ENCODE measurements around the gene AK4.

The AK4 gene

DNA sequence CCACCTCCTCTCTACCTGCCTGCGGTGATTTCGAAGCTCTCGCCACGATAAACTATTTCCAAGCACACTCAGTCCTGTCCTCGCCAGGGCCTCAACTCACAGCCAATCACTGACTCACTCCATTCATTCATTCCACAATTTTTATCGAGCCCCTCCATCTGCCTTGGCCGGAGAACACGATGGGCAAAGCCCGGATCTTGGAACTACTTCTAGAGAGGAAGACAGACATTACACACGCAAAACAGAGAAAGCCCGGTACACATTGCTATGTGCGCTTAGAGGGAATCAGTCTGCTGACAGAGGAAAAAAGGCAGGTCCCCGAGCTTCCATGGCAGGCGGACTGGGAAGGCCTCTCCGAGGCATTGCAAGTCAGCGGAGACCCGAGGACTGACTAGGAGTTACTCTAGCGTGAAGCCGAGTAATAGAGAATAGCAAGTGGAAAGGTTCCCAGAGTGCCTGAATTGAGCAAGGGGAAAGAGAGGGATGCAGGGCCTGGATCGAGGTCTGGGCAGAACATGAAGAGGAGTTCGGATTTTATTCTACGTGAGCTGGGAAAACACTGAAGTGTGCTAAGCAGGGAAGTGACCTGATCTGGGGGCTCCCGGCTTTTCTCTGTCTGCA lies 107.1 kb downstream of the AK4 start:
- DNase-seq, result no peak

DNA sequence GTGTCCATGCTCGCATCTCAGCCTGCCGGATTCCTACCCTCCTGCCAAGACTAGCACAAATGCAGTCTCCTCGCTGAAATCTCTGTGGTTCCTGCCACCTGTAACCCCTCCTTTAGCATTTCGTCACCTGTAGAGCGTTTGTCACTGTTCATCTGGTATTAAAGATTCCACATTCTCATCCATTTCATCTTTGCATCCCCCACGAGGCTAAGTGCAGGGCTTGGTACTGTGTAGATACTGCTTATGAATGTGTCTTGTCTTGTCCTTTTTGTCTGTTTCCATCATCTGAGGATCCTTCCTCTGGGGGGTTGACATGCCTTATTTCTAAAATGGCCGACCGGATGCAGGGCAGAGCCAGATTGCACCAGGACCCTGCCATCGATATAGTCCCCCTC lies 107.7 kb downstream of the AK4 start:
- DNase-seq, result no peak

DNA sequence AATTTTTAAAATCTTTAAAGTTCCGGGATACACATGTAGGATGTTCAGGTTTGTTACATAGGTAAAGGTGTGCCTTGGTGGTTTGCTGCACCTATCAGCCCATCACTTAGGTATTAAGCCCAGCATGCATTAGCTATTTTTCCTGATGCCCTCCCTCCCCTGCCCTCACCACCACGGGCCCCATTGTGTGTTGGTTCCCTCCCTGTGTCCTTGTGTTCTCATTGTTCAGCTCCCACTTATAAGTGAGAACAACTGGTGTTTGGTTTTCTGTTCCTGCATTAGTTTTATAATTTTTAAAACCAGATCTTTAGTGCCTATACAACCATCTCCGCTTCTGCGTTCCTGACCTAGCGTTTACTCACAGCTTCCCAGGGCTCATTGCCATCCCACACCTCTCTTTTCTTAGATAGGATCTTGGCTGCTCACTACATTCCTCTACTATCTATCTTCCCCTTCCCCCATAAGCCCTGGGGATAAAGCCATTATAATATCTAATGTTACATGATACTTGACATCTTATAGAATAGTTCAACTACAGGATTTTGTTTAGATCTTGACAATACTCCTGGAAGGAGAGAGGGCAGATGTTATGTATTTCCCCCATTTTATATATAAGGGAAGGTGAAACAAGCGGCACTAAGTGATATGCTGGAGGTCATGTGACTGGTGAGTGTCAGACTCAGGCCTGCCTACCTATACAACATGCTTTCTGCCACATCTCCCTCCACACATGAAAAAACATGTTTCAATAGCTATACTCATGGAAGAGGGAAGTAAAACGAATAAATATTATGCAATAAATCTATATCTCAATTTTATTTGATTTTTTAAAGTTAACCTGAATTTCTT lies 109.1 kb downstream of the AK4 start:
- no peak for DNase-seq

DNA sequence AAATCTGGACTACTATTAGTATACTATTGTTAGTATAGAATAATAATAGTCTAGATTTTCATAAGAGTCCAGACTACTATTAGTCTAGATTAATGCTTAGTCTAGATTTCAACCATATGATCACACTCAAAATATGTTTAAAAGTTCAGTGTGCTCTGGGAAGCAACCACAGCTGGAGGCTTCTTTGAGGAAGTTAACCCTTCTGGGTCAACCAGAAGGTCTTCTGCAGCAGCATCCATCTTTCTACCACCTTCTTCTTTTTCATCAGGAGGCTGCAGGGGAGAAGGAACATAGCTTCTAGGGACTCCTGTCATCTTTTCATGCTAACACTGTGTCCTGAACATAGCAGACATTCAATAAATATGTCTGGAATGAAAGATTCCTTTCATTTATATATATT lies 110.1 kb downstream of the AK4 start:
- no peak for DNase-seq

DNA sequence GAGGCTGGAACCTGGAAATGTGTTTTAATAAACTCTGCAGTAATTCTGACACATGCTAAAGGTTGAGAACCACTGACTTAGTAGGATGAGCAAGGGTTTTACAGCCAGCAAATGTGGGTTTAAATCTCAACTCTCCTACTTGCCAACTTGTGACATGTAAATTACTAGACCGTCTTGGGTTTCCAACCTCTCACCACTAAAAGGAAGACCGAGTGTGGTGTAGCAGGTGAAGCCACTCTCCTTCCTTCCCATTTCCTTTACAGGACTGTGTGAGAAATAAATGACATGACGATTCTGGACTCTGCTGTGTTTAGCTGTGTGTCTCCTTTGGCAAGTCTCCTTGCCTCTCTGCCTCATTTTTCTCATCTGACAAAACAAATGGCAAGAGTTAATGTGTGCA lies 111.8 kb downstream of the AK4 start:
- DNase-seq, result no peak

DNA sequence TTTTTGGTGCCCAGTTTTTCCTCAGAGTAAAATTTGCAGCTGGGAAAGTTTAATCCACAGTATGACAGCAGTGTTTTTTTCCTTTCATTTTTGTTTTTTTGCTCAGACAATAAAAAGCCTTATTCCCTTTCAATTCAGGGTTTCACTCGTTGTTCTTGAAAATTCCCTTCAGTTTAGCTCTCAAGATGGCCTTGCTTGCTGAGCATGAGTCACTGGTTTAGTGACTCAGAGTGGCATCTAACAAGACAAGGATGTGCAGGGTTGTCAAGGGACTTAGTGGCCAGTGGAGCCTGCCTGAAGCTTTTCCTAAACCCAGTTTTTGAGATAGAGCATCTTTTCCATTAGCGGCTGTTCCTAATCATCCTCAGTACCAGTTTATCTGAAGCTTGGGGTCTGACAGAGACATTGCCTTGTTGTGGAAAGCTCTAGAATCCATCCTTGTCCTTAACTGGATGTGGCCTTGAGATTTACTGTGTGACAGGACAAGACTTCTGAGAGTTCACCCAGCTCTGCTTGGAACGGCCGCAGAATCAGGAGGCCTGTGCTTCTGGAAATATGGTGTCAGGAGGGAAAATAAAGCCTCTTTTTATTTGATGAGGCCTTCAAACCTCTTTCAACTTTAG lies 113.0 kb downstream of the AK4 start:
- DNase-seq, result no peak

DNA sequence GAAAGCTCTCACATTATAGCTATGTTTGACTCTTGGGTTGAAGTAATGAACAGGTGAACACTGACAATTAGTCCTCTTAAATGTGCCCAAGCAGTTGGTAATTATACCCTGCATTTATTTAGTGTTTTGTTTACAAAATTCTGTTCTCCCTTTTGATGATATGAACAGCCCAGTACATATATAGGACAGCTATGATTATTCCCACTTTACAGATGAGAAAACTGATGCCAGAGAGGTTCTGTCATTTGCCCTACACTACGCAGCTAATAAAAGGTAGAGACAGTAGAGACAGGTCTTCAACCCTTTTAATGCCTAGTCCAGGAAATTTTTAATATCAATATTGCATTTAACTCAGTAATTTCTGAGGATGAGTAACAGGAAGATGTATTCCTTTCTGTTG lies 115.3 kb downstream of the AK4 start:
- DNase-seq, result no peak

DNA sequence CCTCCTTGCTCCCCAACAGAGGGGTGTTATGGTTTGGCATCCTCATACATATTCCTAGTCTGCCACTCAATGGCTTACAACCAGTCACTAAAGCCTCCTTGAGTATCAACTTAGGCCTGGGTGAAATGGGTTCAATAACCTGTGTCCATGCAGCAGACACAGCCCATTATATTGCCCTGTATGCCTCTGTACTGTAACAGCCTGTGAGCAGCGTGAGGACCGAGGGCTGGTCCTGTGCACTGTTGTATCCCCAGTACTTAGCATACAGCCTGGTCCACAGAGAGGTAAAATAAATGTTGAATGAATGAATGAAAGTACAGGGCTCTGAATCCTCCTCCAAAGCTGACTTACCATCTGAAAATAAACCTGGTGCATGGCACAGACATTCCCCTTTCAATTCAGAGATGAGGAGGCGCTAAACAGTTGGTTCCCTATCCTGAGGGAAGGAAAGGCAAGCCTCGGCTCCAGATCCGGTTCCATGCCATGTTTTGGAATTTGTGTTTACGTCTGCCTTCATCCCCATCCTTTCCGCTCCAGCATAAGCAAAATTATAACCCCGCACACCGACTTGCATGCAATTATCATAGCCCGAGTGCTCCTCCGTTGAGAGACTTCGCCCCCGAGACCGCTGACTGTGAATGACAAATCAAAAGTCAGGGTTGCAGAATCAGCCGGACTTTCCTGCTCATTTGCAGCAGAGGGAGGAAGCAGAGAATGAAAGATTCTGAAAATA lies 116.4 kb downstream of the AK4 start:
- no peak for DNase-seq

DNA sequence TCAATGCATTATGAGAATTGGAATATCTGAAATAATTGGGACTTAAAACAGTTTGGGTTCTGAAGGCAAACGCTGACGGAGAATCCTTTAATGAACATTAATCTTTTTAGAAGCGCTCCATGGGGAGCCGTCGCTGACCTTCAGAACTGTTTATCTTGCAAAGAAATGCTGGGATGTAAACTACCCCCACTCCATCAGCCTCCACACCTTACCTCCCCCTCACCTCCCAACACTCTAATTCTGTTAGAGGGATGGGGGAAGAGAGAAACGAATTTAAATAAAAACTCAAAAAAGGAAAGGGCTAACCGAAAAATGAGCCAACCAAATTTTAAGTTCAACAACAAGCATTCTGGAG lies 117.3 kb downstream of the AK4 start:
- no peak for DNase-seq

DNA sequence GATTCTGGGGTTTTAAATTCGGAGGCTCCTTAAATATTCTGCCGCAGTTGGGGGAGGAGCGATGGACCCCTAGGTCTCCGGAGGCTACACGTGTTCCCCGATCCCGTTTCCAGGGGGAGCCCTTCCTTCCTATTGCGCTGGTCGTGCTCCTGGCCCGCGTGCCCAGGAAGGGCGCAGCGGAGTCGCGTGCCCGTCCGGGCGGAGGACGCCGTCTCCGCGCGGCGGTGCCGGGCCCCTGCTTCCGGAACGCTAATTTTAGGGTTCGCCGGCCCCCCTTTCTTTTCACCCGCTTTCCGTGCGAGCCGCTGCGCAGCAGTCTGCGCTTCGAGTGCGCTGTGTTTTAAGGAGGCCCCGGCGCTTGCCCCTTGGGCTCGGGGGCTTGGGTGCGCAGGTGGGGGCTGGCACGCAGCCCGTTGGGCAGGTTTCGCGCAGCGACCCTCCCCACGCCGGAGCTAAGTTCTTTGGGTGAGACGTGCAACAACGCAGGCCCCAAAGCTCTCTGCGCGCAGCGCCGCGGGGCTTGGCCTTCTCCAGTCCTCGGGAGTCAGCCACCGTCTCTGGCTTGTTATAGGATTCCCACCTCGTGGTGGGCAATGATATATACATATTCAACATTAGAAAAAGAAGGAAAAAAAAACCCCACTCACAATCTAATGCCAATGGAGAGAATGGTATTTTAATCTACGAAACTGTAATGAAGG lies 117.8 kb downstream of the AK4 start:
- no peak for DNase-seq

DNA sequence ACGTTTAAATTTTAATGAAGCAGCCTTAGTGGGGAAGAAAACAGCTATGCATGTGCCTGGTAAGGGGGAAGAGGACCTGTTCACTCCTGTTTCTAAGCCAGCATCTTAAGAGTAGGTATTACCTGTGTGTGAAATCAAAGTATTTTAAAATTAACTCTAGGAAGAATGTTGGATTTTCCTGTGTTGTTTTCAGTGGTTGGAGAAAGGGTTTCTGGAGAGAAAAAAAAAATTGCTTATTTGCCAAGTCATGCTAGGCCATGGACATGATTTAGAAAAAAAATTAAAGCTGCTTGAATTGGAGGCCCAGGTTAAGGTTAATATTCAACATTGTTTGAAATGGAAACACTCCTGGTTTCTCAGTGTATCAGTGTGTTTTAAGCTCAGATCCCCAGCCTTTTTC lies 118.5 kb downstream of the AK4 start:
- no peak for DNase-seq

DNA sequence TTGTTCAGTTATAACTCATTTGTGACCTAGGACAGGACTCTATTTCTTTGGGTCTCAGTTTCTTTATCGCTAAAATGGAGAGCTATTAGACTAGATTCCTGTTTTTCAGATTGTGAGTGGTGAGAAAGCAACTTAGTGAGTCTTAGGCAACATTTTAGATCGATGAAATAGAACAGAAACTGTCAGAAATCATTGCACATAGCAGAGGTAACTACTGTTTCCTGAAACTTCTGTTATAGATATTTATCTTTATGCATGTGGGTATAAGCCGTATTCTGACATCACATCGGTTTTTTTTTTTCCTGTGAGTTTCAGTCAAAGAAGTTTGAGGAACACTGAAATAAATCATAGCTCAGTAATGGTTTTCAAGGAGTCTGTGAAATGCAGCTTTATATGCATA lies 119.3 kb downstream of the AK4 start:
- no peak for DNase-seq

DNA sequence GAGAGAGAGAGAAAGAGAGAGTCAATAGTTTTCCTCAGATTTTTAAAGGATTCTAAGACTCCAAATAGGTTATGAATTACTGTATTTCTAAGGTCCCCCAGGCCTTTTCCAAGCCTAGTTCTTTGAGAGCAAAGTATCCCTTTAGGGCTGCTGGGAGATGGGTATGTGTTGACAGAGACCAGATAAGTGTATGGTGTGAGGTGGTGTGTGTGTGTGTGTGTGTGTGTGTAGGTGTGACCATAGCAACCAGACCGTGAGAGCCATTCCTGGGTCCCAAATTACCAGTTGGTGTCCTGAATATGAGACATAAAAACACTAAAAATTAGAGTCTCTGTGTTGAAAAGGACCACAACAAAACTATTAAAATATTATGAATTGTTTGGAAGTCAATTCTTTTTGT lies 119.7 kb downstream of the AK4 start:
- no peak for DNase-seq

DNA sequence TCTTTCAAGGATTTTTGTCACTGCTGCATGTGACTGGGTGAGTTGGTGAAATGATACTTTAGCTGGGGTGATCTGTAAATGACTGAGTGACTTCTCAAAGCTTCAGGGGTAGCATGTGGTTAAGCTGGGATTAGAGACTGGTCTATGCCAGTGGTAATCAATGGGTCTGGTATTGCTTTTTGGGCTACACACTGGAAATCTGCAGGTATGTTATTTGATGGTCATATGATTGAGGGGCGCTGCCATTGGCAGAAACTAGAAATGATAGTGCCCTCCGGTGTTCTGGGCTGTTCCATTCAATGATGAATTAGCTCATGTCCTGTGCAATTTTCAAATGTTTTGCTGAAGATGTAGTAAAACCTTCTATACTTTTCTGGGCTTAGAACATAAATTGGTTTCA lies 121.6 kb downstream of the AK4 start:
- no peak for DNase-seq

DNA sequence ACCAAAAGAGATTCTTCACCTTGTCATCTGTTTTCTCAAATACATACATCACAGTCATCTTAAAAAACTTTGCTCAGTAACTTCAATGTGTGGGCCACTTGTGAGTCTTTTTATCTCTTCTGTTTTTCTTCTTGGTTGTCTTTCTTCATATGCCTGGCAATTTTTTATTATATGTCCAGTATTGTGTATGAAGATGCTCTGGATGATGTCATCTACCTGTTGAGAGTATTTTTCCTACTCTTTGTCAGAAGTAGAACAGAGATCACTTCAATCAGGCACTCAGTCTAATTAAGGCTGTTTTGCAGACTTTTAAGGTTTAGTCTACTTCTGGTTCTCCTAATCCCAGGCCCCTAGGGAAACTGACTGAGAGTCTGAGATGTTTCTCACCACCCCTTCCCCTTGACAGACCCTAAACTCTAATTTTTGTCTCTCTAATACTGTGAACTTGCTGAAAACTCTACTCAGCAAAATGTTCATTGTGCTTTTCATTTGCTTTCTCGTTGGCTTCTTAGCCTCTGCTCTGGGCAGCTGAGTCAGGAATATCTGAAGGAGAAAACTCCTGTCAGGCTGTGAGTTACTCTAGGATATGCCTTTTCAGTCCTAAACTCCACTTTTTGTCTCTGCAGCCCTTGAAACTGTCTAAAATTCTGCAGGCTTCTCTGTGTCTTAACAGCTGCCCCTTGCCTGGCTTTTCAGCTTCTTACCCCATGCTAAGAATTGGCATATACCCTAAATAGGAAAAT lies 128.4 kb downstream of the AK4 start:
- DNase-seq, result no peak

DNA sequence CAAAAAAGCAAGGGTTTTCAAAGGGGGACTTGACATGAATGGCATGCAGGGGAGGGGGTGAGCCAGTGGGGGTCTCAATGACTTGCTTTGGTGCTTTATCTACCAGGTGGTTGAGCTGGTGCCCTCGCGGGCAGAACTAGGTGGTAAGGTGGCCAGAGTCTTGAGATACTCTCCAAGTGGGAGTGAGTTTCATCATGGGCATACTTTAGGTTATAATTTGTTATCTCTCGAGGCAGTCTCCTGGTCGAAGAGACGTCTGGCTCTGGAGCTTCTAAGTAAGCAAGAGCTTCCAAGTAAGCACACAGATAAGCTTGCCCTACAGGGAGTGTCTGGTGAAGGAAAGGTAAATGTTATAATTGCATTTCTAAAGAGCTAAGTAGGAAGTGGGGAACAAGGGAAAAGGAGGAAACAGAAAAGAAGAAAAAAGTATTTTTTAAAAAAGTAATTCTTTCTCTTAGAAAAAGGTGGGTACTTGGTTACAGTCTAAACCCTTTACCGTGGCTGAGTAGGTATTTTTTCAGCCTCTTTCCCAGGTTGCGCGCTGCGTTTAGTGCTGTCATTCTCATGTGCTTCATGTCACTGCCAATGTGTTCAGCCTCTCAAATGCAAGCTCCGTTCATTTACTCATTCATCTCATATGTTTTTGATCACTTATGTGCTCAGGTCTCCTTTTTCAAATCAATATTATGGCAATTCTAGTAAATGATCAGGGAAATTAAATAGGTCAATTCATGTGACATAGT lies 129.8 kb downstream of the AK4 start:
- DNase-seq, result no peak

DNA sequence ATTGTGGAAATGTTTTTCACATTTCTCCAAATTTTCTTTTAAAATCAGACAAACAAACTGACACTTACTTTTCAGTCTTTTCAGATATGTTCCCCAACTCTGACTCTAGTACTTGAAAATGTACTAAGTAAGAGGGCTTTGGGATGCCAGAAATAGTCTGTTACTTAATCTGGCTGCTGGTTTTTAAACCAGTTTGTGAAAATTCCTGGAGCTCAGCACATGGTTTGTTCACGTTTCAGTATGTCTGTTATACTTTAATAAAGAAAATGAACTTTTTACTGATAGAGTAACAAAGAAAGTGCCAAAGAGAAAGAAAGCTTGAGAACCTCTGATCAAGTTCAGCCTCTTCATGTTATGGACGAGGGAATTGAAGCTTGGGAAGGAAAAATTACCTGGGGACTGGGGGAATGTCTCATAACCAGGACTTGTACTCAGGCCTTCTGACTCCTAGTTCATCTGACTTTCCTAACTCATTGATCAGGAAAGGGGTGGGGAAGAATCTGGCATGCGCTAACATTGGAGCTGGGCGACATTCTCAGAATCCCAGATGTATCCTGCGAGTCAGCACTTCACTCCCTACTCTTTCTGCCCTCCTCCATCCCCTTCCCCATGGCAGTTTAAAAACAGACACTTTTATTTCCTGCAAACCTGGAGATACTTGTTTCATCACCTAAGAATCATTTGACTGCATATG lies 130.5 kb downstream of the AK4 start:
- DNase-seq, result no peak

DNA sequence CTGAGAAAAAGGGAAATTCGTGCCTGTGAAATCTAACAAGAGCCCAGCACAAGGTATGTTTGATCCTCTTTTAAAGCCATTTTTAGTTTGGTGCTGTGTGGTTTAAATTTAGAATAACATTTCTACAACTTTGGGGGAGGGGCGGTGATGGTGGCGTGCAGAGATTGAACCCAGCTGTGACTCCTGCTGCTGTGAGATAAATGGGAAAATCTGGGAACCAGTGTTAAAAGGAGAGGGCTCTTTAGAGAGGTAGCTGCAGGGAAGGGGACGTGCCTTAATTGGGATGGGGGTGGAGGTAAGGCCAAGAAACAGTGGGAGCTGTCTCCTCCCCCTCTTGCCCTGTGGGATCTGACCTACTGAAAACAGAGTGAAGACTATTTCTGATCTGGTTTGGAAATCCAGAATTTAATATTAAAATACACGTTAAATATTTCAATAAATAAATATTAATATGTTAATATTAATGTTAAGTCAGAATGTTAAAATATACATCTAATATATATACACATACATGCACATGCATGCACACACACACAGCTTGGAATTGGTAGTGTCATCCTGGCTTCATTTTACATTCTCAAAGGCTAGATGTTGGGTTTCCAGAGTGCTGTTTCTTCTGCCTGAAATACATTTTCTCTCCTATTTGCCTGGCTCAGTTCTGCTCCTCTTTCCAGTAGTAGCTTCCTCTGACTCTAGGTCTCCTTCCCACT lies 131.2 kb downstream of the AK4 start:
- DNase-seq, result no peak
